Activated CD8-positive, alpha-beta T cell treated with anti-CD3 and anti-CD28 coated beads for 36 hours (primary cell): ENCODE data around the gene STRIP1. TPM values are rescaled to one million over a fixed set of nuclear protein-coding genes. Genes with fewer than 3 reads are reported as not detected.

Source experiments
- ATAC-seq: fragments of 200-7000 bp; cut with Tn5 transposase; one replicate; pipeline ENCODE4 v1.10.0; 2021; ENCODE audit warnings: mild to moderate bottlenecking, moderate library complexity
- CTCF ChIA-PET: fragments of 350-600 bp; sonication (Branson Sonifier 250); formaldehyde crosslinking; loops from one replicate; lab custom pipeline; 2021; ENCODE audit warnings: antibody characterized with exemption; lab: Charles Lee
- POLR2A ChIA-PET: fragments of 350-600 bp; sonication (Branson Sonifier 250); formaldehyde crosslinking; loops from one replicate; lab custom pipeline; 2021; ENCODE audit warnings: antibody characterized with exemption; lab: Charles Lee
- DNase-seq: peaks from one replicate; pipeline ENCODE4 v3.0.0-alpha.2; 2020
- H3K27ac Mint-ChIP-seq: one replicate; pipeline ENCODE4 v1.8.0; 2021; ENCODE audit warnings: mild to moderate bottlenecking, mixed read lengths
- H3K27me3 Mint-ChIP-seq: one replicate; pipeline ENCODE4 v1.8.0; 2021; ENCODE audit warnings: mixed read lengths
- H3K36me3 Mint-ChIP-seq: one replicate; pipeline ENCODE4 v1.8.0; 2021; ENCODE audit warnings: low read depth, mixed read lengths
- H3K4me1 Mint-ChIP-seq: one replicate; pipeline ENCODE4 v1.8.0; 2021; ENCODE audit warnings: low read depth, mixed read lengths
- H3K4me3 Mint-ChIP-seq: one replicate; pipeline ENCODE4 v1.8.0; 2021; ENCODE audit warnings: mild to moderate bottlenecking, moderate library complexity, mixed read lengths
- H3K9me3 Mint-ChIP-seq: one replicate; pipeline ENCODE4 v1.8.0; 2021; ENCODE audit warnings: mixed read lengths
- intact Hi-C: fragments of 100-400 bp; cut with micrococcal nuclease; formaldehyde crosslinking; loops from one replicate; pipeline ENCODE4 v1.10.0; 2022
- total RNA-seq, 2 experiments: library from RNA; stranded (reverse); gene quantifications; one replicate each; pipeline ENCODE4 v1.2.3, GENCODE V29; 2021
- TF ChIP-seq, protein P1 (sequence below): fragments of 200-600 bp; IDR thresholded peaks from one replicate; pipeline ENCODE4 v1.8.0; 2022; ENCODE audit warnings: antibody characterized with exemption, mild to moderate bottlenecking

Gene STRIP1
- total RNA-seq, 2 experiments from 2014 or later = 24.6 to 24.8 TPM

DNA sequence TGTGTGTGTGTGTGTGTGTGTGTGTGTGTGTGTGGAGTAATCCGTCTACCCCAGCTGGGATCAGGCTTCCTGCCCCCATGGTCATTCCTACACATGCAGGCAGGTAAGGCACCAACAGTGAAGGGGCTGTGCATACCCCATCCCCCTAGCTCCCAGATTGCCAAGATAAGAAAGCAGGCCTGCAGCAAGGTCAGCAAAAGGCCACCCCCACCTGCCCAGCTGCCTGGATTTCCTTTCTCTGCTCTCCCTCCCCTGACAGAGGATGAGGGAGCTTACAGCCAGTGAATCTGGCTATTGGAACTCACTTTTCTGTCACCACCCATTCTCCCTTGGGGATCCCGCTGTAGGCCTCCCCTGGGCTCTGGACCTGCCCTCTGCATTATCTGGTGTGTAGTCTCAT lies 28.2 kb downstream of the STRIP1 start:
- POLR2A ChIA-PET = interaction anchor here (0.6 kb wide), 1 partner anchor 312 kb away, joined by 3 read pairs; no protein-coding TSS in a partner anchor
- CTCF ChIA-PET = interaction anchor here (0.7 to 11.0 kb wide), 6 partner anchors 13 to 55 kb away, joined by 3 to 163 read pairs (median 8); no protein-coding TSS in a partner anchor
- H3K9me3 Mint-ChIP-seq = no peaks in the 10 kb centered on the region
- no peaks in the 10 kb centered on the region for H3K4me1 Mint-ChIP-seq
- peaks cover 14% of the 10 kb centered on the region for H3K27me3 Mint-ChIP-seq
- H3K4me3 Mint-ChIP-seq = no peak overlapping the region
- intact Hi-C loops = no loop called here
- DNase-seq = no peak
- no peak for ATAC-seq
- H3K36me3 Mint-ChIP-seq = peaks cover 5% of the 10 kb centered on the region
- TF ChIP-seq, protein P1, sequence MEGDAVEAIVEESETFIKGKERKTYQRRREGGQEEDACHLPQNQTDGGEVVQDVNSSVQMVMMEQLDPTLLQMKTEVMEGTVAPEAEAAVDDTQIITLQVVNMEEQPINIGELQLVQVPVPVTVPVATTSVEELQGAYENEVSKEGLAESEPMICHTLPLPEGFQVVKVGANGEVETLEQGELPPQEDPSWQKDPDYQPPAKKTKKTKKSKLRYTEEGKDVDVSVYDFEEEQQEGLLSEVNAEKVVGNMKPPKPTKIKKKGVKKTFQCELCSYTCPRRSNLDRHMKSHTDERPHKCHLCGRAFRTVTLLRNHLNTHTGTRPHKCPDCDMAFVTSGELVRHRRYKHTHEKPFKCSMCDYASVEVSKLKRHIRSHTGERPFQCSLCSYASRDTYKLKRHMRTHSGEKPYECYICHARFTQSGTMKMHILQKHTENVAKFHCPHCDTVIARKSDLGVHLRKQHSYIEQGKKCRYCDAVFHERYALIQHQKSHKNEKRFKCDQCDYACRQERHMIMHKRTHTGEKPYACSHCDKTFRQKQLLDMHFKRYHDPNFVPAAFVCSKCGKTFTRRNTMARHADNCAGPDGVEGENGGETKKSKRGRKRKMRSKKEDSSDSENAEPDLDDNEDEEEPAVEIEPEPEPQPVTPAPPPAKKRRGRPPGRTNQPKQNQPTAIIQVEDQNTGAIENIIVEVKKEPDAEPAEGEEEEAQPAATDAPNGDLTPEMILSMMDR = no peak
- H3K27ac Mint-ChIP-seq = no peak overlapping the region

DNA sequence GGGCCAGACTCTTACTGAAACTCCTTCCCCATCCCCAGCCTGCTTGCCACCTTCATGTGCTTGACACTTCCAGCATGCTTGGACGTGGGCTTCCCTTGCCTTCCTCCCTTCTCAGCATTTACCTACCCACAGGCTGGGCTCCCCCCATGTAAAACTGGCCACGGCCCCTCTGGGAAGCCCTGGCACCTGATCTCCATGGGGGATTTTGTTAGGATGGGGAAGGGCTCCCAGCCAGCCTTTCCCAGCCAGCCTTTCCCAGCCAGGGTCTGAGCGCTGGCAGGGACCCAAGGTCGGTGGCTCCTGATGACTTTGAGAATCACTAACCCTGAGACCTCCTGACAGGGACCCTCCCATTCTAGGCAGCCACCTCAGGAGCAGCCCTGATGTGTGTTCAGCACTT lies 29.4 kb downstream of the STRIP1 start:
- TF ChIP-seq, protein P1 = no peak
- H3K27ac Mint-ChIP-seq = no peak overlapping the region
- ATAC-seq (no peak), DNase-seq (no peak)
- intact Hi-C loops = no loop called here
- no peak overlapping the region for H3K4me3 Mint-ChIP-seq
- H3K27me3 Mint-ChIP-seq = peaks cover 24% of the 10 kb centered on the region
- POLR2A ChIA-PET = no interaction called here
- H3K9me3 Mint-ChIP-seq = no peaks in the 10 kb centered on the region
- CTCF ChIA-PET = interaction anchor here (0.9 to 11.0 kb wide), 5 partner anchors 9 to 53 kb away, joined by 3 to 163 read pairs (median 4); no protein-coding TSS in a partner anchor
- peaks cover 6% of the 10 kb centered on the region for H3K4me1 Mint-ChIP-seq
- peaks cover 5% of the 10 kb centered on the region for H3K36me3 Mint-ChIP-seq

DNA sequence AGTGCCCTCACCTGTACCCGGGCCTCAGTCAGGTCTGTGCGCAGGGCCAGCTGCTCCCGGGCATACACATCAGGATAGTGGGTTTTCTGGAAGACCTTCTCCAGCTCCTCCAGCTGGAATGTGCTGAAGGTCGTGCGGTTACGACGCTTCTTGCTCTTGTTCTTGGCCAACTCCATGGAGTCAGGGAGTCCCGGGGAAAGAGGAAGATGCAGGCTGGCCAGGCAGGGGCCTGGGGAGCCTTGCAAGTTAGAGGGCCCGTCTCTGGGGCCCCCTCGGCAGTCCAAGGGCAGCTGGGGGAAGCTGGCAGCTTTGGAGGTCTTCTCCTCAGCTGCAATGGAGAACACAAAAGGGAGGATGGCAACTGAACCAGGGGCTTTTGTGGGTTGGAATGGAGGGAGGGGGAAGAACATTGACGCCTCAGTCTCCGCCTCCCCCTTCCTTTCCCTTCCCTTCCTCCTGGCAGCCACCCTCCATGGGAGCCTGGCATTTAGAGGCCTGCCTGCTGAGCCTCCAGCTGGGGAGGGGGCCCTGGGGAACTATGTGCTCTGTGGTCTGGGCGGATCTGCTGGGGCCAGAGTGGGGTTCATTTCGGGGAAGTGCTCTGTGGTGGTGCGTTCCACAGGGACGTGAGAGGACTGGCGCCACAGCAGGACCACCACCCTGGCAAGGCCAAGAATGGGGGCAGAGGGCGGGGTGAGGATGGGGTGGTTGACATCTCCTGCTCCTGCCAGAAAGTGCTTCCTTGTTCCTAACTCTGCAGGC lies 30.3 kb downstream of the STRIP1 start:
- peaks cover 33% of the 10 kb centered on the region for H3K27me3 Mint-ChIP-seq
- peaks cover 12% of the 10 kb centered on the region for H3K4me1 Mint-ChIP-seq
- ATAC-seq (no peak), DNase-seq (no peak)
- intact Hi-C loops = no loop called here
- peaks cover 5% of the 10 kb centered on the region for H3K36me3 Mint-ChIP-seq
- no peak overlapping the region for H3K4me3 Mint-ChIP-seq
- POLR2A ChIA-PET = no interaction called here
- TF ChIP-seq, protein P1 = no peak
- CTCF ChIA-PET = interaction anchor here (0.9 to 11.0 kb wide), 6 partner anchors 8 to 52 kb away, joined by 3 to 163 read pairs (median 4); no protein-coding TSS in a partner anchor
- no peaks in the 10 kb centered on the region for H3K9me3 Mint-ChIP-seq
- no peak overlapping the region for H3K27ac Mint-ChIP-seq

DNA sequence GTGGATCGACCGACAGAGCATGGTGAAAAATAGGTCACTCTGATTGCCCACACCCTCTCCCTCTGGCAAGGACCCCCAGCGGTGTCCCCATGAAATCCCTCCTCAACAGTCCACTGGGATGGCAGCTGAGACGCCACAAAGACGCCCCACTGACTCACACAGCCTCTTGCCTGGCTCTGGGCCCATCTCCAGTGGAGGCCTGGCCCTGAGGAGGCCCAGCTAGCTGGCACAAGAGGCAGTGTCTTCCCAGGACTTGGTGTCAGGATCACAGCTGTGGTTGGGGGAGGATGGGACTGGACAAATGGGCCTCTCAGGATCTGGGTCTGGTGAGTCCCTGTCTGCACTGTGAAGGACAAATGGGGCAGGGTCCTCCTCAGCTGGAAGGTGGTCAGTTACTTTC lies 31.4 kb downstream of the STRIP1 start:
- intact Hi-C loops = no loop called here
- Mint-ChIP-seq H3K9me3 (no peaks in the 10 kb centered on the region), H3K4me3 (no peak overlapping the region), H3K27ac (no peak overlapping the region), H3K36me3 (peaks cover 3% of the 10 kb centered on the region), H3K27me3 (peaks cover 38% of the 10 kb centered on the region), H3K4me1 (peaks cover 12% of the 10 kb centered on the region)
- ChIA-PET POLR2A (no interaction called here), CTCF (interaction anchor here (0.7 to 11.0 kb wide), 5 partner anchors 9 to 51 kb away, joined by 4 to 163 read pairs (median 5); no protein-coding TSS in a partner anchor)
- no peak for DNase-seq
- TF ChIP-seq, protein P1 = no peak
- ATAC-seq = no peak

DNA sequence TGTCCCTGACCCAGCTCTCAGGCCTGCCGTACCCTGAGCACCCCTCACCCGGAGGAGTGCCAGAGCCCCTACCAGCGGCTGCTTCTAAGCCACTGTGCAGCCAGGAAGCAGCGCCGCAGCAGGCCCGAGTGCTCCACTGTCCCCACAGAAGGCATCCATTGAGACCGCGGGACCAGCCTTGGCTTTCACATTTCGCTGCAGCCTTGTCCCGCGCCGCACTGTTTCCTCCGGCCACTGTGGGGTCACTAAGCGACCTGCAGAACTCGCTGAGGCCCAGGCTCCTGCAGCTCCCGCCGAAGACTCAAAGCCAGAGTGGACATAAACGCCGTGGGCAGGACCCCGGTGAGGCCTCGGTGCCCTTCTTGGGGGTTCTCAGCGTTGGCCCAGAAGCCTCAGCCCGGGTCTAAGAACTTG lies 33.1 kb downstream of the STRIP1 start:
- Mint-ChIP-seq H3K36me3 (no peaks in the 10 kb centered on the region), H3K27ac (no peak overlapping the region), H3K9me3 (no peaks in the 10 kb centered on the region), H3K4me1 (peaks cover 12% of the 10 kb centered on the region), H3K4me3 (no peak overlapping the region), H3K27me3 (peaks cover 51% of the 10 kb centered on the region)
- no peak for DNase-seq
- ATAC-seq = no peak
- ChIA-PET POLR2A (interaction anchor here (1.2 kb wide), 1 partner anchor 25 kb away, joined by 4 read pairs; no protein-coding TSS in a partner anchor), CTCF (interaction anchor here (1.9 to 11.0 kb wide), 2 partner anchors 18 to 21 kb away, joined by 6 to 163 read pairs; no protein-coding TSS in a partner anchor)
- TF ChIP-seq, protein P1 = no peak
- intact Hi-C loops = no loop called here
